GM21723 (cell line): ENCODE data around the gene CDC23.
"Not testable (repeated sequence)": the region's sequence is repeated elsewhere in the genome, so short reads cannot be mapped to it uniquely, and the experiment has no call there.

Experiments used
- ATAC-seq: cut with Tn5 transposase; IDR thresholded peaks from one replicate; pipeline ENCODE4 v1.9.1; 2021; ENCODE audit warnings: mild to moderate bottlenecking, moderate library complexity; ENCODE audit not compliant: unreplicated experiment

Gene CDC23

DNA sequence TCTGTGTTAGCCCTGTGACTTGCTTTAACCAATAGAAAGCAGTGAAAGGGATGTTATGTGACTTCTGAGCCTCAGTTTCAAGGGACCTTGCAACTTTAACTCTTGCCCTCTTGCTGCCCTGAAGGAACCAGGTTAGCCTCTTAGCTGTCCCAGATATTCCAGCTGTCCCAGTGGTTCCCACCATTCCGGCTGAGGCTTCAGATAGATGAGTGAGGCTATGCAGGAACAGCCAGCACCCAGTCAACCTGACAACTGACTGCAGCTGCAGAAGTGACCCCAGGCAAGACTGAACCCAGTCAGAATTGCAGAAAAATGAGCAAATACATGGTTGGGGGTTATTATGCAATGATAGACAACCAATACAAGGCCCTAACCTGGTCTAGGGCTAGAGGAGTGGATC lies 10.4 kb upstream of the CDC23 start:
- no peak for ATAC-seq

DNA sequence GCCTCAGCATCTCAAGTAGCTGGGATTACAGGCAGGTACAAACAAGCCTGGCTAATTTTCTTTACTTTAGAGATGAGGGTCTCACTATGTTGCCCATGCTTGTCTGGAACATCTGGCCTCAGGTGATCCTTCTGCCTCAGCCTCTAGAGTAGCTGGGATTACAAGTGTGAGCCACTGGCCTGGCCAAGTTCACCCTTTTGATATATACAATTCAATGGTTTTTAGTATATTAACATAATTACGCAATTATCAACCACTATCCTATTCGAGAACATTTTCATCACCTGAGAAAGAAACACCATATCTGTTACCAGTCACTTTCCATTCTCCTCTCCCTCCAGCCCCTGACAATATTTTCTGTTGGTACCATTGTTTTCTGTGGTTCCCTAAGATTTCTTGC lies 3.7 kb upstream of the CDC23 start:
- ATAC-seq = no peak

DNA sequence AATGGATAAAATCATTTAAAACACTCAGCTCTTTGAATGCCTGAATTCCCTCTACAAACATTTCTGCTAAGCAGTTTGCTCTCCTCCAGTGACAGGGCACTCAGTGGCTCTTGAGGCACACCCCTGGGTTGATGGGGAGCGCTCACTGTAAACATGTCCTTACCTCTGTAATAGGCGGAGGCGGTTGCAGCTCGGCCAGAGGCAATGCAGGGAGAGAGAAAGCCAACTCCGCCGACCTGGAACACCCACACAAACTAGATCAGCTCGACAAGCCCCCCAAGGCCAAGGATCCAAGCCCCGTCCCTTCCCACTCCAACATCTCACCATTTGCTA lies 329 bp downstream of the CDC23 start:
- peak; percentile 17 for ATAC-seq

DNA sequence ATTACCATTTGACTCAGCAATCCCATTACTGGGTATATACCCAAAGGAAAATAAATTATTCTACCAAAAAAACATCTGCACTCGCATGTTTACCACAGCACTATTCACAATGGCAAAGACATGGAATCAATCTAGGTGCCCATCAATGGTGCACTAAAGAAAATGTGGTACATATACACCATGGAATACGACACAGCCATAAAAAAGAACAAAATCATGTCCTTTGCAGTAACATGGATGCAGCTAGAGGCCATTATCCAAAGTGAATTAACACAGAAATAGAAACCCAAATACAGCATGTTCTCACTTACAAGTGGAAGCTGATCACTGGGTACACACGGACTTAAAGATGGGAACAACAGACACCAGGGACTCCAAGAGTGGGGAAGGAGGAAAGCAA lies 2.1 kb downstream of the CDC23 start:
- no peak for ATAC-seq

DNA sequence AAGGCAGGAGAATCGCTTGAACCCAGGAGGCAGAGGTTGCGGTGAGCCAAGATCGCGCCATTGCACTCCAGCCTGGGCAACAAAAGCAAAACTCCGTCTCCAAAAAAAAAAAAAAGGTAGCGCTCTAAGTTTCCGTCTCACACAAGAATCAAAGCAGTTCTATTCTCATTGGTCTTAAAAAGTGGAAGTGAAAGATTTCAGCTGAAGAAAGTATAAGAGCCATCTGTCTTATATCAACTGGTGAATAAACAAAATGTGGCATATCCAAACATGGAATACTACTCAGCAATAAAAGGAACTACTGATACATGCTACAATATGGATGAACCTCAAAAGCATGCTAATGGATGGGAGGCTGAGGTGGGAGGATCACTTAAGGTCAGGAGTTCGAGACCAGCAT lies 19.3 kb downstream of the CDC23 start:
- ATAC-seq = not testable (repeated sequence)

DNA sequence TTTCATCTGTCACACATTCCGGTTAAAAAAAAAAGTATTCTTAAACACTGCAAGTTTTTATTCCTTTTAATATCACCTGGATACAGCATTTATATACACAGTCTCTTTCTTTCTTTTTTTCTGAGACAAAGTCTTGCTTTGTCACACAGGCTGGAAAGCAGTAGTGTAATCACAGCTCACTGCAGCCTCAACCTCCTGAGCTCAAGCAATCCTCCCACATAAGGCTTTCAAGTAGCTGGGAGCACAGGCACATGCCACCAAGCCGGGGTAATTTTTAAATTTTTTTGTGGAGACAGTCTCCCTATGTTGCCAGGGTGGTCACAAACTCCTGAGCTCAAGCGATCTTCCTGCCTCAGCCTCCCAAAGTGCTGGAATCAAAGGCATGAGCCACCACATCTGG lies 20.3 kb downstream of the CDC23 start:
- ATAC-seq = no peak

DNA sequence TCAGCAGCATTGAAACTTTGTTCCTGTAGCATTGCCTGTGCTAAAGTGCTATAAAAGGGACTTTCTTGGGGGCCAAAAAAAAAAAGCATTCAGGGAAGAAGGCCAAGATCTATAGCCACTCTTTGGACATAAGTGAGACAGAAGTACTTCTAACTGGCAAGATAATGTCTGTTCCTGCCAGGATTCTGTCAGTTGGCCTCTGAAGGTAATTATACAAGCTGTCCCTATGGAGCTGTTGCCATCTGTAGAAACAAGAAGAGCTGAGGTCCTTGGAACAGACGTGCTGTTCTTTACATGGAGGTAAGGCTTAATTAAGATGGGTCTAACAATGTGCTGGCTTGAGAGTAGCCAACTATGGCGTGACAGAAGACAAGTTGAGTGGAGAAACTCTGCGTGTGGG lies 24.5 kb downstream of the CDC23 start:
- no peak for ATAC-seq

DNA sequence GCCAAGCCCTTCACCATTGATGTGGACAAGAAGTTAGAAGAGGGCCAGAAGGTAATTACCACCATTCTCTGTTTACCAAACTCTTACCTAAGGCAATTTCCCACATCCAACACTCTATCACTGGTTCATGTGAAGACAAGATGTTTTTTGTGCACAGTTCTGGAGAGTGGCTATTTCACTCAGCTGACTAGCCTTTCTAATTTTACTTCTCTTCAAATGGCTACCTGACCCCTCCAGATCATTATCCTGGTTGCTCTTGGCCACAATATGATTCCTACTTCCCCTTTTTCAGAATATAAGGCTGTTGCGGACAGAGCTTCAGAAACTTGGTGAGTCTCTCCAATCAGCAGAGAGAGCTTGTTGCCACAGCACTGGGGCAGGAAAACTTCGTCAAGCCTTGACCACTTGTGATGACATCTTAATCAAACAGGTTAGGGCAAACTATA lies 27.1 kb downstream of the CDC23 start:
- ATAC-seq = no peak

DNA sequence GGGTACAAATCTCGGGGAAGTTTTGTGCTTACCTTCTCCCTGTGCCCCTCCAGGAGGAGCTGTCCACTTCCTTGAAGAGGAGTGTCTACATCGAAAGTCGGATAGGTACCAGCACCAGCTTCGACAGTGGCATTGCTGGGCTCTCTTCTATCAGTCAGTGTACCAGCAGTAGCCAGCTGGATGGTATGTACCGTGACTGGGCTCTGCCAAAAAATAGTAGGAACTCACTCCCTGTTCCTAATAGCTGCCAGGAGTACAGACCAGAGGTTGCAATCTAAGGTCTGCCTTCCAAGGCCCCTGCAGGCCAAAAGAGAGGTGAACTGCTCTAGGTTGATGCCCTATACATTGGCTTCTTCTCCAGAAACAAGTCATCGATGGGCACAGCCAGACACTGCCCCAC lies 30.3 kb downstream of the CDC23 start:
- ATAC-seq = no peak

DNA sequence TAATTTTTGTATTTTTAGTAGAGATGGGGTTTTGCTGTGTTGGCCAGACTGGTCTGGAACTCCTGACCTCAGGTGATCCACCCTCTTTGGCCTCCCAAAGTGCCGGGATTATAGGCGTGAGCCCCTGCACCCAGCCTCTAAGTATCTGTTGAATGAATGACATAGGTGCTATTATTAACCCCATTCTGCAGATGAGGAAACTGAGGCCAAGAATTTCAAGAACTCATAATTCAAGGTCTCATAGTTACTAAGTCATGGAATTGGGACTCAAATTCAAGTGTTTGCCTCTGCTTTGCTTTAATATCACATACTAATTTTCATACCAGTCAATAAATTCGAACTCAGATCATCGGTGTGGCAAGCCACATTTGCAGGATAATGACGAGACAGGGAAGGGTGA lies 32.3 kb downstream of the CDC23 start:
- ATAC-seq = no peak

DNA sequence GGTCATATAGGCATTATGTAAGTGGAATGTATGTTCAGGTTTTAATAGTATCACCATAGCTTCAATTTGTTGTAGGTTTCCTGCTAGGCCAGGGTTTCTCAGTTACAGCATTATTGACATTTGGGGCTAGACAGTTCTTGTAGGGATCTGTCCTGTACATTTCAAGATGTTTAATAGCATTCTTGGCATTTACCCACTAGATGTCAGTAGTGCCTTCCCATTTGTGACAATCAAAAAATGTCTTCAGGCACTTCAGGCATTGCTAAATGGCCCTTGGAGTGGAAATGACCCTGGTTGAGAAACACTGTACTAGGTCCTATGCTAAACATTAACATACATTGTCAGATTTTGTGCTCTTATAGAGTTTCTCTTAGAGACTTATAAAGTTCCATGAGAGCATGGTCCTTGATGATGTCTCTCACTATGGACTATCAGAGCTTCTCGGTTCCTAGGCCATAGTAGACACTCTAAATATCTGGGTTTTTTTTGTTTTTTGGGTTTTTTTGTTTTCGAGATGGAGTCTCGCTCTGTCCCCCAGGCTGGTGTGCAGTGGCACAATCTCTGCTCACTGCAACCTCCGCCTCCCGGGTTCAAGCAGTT lies 32.8 kb downstream of the CDC23 start:
- no peak for ATAC-seq

DNA sequence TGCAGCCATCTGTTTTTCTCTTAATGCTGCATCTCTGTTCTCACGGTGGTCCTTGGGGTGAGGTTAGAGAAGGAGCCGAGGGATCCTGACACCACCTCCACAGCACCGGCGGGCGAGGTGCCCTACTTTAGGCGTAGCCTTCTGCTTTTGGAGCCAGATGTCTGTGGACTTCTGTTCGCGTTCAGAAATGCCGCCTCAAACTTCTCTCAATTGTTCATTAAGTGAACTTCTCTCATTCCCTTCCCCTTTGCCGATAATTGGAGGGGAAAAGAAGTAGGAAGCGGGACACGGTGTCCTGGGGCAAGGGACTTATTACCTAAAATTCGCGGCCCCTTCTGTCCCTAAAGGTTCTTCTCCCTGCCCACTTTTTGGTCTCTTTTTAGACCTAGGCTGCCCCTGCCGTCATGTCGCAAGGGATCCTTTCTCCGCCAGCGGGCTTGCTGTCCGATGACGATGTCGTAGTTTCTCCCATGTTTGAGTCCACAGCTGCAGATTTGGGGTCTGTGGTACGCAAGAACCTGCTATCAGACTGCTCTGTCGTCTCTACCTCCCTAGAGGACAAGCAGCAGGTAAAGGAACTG lies 33.8 kb downstream of the CDC23 start:
- ATAC-seq = no peak

DNA sequence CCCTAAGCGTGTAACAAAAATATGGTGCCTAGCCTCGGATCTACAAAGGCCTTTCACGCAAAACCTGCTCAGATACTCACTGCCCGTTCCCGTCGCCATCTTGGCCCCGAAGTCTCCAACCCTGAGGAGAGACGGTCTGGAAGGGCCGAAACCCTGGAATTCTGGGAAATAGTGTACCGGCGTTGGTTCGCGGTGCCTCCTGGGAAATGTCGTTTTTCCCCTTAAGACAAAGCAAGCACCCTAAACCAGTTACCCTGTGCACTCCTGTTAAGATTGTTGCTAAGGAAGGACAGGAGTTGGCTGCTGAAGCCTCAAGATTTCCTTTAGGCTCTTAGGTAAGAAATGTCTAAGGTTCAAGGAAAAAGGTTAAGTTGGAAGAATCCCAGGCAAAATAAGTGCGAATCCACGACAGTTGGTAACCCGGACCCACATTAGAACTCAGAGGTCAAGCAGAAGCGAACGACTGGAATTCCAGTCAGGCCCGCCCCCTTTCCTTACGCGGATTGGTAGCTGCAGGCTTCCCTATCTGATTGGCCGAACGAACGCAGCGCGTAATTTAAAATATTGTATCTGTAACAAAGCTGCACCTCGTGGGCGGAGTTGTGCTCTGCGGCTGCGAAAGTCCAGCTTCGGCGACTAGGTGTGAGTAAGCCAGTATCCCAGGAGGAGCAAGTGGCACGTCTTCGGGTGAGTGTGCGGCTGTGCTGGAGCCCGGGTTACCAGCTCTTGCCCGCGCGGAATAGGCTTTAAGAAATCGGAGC lies 34.4 kb downstream of the CDC23 start, which contains the start of the genes BRD8 and KIF20A:
TSS of gene BRD8 (minus strand) at position 115 of the 761 bp plus-strand sequence. CDS start at position 99, 16 bp downstream.
TSS of gene KIF20A (plus strand) at position 597 of the 761 bp plus-strand sequence. CDS start 569 bp downstream, outside the sequence.
- ATAC-seq = peak; percentile 85

DNA sequence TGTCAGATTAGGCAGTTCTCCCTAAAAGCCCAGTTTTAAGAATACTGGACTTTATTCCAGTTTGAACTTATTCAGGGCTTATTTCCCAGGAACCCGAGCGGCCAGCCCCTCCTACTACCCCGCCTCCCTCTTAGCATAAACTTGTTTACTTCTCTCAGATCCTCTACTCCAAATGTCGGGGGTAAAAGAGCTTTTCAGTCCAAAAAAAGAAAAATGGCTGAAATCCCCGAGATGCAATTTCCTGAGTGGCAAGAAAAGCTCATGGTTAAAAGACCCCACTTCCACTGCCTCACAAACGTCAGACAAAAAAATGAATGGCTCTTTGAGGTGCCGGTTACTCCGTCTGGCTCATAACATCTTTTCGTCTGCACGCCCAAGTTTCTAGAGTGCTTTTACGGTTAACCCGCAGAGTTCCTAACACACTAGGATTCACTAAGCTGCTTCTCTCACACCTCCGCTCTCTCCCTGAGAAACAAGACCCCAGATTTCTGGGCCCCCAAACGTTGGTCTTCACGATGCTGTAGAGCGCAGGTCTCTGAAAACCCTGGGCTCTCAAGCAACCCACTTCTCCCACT lies 35.1 kb downstream of the CDC23 start:
- peak; percentile 26 for ATAC-seq

DNA sequence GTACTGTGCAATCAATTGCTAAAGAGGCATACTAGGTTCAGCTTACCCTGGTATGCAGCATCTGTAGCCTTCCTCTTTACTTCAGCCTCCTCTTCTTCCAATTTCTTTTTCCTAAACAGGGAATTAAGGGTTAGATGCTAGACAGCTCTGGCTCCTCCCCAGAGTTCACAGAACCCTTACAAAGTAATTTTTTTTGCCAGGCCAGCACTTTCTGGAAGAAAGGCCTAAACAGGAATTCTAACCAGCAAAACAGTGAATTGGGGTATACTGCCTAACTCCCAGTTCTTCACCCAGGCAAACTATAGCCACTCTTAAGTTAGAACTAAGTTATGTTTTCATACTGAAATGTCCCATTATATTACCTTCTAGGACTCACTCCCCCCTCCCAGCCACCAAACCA lies 42.8 kb downstream of the CDC23 start:
- ATAC-seq = no peak

DNA sequence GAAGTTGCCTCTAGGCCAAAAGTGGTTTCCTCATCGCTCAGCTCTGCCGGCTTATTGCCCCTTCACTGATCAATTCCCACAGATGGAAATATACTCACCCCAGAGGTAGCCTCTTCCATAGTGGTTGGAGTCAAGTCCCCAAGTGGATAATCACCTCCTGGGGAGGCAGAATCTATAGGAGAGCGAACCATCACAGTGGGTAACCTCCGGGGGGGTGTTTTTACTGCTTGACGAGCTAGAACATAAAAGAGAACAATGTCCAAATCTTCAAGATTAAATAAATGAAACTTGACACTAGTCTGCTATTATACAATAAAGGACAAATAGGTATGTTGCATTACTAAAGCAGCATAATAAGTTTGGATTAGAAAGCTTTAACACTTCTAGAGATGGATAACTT lies 44.0 kb downstream of the CDC23 start:
- no peak for ATAC-seq

DNA sequence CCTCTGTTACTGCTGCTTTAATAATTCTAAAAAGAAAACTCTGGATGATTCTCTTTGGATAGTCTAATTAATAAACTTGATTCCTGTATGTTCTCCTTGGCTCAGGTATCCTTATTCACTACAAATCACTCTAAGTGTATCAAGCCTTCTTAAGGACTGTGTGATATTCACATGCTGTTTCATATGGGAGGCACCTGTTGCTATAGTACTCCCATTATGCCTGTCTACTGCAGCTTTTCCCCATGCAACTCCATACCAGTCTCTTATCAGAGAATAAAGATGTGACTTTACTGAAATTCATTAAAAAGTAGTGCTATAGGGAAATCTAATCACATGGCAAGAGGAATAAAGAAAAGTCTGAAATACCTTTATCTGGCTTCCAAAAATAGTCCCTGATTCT lies 49.4 kb downstream of the CDC23 start:
- ATAC-seq = no peak

DNA sequence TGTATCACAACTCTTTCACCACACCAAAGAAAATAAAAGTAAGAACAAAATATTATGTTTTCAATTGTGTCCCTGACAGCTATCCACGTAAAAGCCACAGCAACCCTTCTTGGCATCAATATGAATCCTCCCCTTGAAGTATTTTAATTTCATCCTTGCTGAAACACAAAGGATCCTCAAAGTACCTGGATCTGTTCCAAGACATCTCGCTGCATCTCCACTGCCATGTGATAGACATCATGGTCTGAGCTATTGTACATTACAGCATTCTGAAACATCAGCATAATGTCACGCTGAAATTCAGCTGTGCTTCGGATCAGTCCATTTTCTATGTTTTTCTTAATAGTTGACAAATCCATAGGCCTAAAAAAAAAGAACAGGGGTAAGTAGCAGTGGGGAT lies 52.4 kb downstream of the CDC23 start:
- no peak for ATAC-seq

DNA sequence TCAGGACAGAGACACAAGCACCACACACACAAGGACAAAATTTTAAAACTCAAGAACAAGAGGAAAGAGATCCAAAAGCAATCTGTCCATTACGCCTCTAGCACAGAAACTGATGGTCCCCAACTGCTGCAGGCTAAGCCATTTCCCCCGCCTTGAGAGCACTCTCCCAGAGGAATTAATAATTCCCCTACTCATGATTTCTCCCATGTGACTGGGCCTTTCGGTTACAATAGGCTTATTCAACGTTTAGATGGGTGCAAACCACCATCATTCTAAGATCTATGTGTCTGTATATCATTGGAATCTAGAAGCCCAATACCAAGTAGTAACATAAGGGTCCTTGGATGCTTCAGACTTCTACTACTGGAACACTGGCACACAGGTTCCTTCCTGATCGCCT lies 53.5 kb downstream of the CDC23 start:
- no peak for ATAC-seq

DNA sequence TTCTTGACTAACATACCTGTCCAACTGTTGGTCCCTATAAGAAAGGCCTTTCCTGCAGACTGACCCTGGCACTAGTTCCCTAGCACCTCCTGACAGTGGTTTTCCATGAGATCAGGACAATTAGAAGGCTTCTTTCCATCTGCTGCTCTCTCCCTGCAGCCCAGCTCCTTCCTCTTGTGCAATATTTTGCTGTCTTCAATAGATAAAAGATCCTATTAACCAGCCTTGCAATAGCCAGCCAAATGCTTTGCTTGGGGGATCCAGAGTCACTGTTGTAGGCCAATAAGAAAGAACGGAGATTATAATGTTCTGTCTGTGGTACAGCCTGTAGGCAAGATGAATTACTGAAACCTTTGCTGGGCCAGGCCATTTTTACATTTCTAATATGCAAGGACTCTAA lies 55.5 kb downstream of the CDC23 start:
- no peak for ATAC-seq

DNA sequence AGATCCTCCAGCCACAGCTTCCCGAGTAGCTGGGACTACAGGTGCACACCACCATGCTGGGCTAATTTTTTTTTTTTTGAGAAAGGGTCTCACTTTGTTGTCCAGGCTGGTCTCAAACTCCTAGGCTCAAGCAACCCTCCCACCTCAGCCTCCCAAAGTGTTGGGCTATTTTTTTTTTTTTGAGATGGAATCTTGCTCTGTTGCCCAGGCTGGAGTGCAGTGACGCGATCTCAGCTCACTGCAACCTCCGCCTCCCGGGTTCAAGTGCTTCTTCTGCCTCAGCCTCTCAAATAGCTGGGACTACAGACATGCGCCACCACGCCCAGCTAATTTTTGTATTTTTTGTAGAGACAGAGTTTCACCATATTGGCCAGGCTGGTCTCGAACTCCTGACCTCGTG lies 57.1 kb downstream of the CDC23 start:
- not testable (repeated sequence) for ATAC-seq

DNA sequence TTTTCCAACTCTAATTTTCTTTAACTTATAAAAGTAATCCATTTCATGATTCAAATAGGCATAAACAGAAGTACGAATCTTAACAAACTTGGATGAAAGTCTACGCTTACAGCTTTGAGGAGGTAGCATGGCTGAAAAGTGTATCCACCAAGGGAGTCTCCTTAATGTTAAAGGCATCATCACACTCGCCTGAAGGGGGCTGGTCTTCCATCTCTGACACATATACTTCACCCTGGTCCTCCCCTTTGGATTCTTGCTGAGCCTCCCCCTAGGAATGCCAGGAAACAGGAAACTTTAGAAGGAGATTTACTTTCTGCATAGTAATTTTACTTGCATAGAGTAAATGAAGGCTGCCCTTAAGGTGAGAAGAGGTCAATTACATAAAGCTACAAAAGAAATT lies 63.6 kb downstream of the CDC23 start:
- ATAC-seq = no peak
